ENCODE measurements around the gene SCLY.
A peak's percentile ranks its signal among the peaks of the same experiment; 100 is the strongest.

The SCLY gene

DNA sequence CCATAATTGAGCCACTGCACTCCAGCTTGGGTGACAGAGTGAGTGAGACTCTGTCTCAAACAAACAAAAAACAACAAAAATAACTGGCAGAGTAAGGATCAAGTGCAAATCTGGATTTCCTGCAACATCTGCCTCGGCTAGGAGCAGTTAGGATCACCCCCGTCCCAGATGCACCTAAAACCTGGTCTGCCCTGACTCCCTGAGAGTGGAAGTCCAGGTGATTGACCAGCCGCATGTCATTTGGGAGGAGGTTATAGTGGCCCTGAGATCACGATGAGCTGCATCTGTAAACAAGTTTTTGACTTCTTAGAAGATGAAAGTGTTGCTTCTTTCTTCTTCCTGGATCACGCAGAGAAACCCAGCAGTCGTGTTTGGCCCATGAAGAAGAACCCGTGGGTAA is 34.3 kb downstream of the SCLY start:
- no peak overlapping the region for H3K4me3 ChIP-seq (ENCODE audit: low read depth in 1 of 2, low read length in 2 of 2)
- no peaks in the 10 kb centered on the region for H3K27me3 ChIP-seq (ENCODE audit: control insufficient read depth in 1 of 2, insufficient read depth in 2 of 2, low read length in 2 of 2)
- H3K9me3 ChIP-seq (ENCODE audit: control insufficient read depth in 1 of 2, low read length in 2 of 2): no peaks in the 10 kb centered on the region
- H3K9ac ChIP-seq (ENCODE audit: low read depth in 1 of 2, low read length in 2 of 2): no peak overlapping the region
- peaks cover 0 to 7% of the 10 kb centered on the region in 2 donors for H3K36me3 ChIP-seq (ENCODE audit: control insufficient read depth in 1 of 2, insufficient read depth in 2 of 2, low read length in 2 of 2)
- H3K27ac ChIP-seq (ENCODE audit: low read depth, low read length): no peak overlapping the region
- peaks cover 10 to 14% of the 10 kb centered on the region in 2 donors for H3K4me1 ChIP-seq (ENCODE audit: control insufficient read depth in 1 of 2, insufficient read depth in 2 of 2, low read length in 2 of 2)

GRCh38 chr2:238096311-238097011 is 35.7 kb downstream of the SCLY start:
- no peak overlapping the region for H3K4me3 ChIP-seq (ENCODE audit: low read depth in 1 of 2, low read length in 2 of 2)
- no peaks in the 10 kb centered on the region for H3K36me3 ChIP-seq (ENCODE audit: control insufficient read depth in 1 of 2, insufficient read depth in 2 of 2, low read length in 2 of 2)
- no peaks in the 10 kb centered on the region for H3K9me3 ChIP-seq (ENCODE audit: control insufficient read depth in 1 of 2, low read length in 2 of 2)
- no peak overlapping the region for H3K27ac ChIP-seq (ENCODE audit: low read depth, low read length)
- H3K4me1 ChIP-seq (ENCODE audit: control insufficient read depth in 1 of 2, insufficient read depth in 2 of 2, low read length in 2 of 2): peaks cover 10 to 14% of the 10 kb centered on the region in 2 donors
- H3K9ac ChIP-seq (ENCODE audit: low read depth in 1 of 2, low read length in 2 of 2): no peak overlapping the region
- H3K27me3 ChIP-seq (ENCODE audit: control insufficient read depth in 1 of 2, insufficient read depth in 2 of 2, low read length in 2 of 2): no peaks in the 10 kb centered on the region

GRCh38 chr2:238097201-238097987 is 36.6 kb downstream of the SCLY start:
- H3K4me3 ChIP-seq (ENCODE audit: low read depth in 1 of 2, low read length in 2 of 2): no peak overlapping the region
- H3K9me3 ChIP-seq (ENCODE audit: control insufficient read depth in 1 of 2, low read length in 2 of 2): no peaks in the 10 kb centered on the region
- peaks cover 10 to 14% of the 10 kb centered on the region in 2 donors for H3K4me1 ChIP-seq (ENCODE audit: control insufficient read depth in 1 of 2, insufficient read depth in 2 of 2, low read length in 2 of 2)
- no peaks in the 10 kb centered on the region for H3K27me3 ChIP-seq (ENCODE audit: control insufficient read depth in 1 of 2, insufficient read depth in 2 of 2, low read length in 2 of 2)
- no peak overlapping the region for H3K27ac ChIP-seq (ENCODE audit: low read depth, low read length)
- no peak overlapping the region for H3K9ac ChIP-seq (ENCODE audit: low read depth in 1 of 2, low read length in 2 of 2)
- no peaks in the 10 kb centered on the region for H3K36me3 ChIP-seq (ENCODE audit: control insufficient read depth in 1 of 2, insufficient read depth in 2 of 2, low read length in 2 of 2)

DNA sequence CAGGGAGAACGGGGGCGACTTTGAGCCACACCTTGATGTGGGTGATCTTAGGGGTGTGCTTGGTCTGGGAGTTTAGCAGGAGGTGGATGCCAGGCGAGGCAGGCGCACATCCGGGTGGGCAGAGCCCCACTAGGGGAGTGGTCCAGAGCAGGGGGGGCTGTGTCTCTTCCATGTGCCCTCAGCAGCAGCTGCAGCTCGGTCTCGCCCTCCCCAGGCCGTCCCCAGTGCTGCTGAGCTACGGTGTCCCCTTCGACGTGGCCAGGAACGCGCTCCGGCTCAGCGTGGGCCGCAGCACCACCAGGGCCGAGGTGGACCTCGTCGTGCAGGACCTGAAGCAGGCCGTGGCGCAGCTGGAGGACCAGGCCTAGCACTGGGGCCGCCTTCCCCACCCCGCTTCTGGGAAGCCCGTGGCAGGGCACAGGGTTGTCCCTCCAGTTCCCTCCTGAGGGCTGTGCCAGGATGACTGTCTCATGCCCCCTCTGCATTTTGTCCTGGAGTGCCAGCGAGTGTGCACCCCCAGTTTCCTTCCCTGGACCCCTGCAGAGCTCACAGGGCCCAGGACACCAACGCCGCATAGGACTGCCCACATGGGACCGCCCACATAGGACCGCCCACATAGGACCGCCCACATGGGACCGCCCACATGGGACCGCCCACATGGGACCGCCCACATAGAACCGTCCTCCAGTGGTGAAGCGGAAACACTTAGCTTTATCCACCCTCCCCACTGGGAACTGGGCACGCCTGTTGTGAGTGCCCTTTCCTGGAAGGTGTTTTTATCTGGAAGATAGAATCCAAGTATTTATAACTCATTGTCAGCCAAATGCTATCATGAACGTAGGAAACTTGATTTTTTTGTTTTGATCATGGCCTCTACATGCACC is 37.4 kb downstream of the SCLY start:
- Histone ChIP-seq H3K4me3 (ENCODE audit: low read depth in 1 of 2, low read length in 2 of 2) (peak overlapping the region in 1 of 2 donors; percentile 3), H3K9me3 (ENCODE audit: control insufficient read depth in 1 of 2, low read length in 2 of 2) (no peaks in the 10 kb centered on the region), H3K36me3 (ENCODE audit: control insufficient read depth in 1 of 2, insufficient read depth in 2 of 2, low read length in 2 of 2) (no peaks in the 10 kb centered on the region), H3K4me1 (ENCODE audit: control insufficient read depth in 1 of 2, insufficient read depth in 2 of 2, low read length in 2 of 2) (peaks cover 10 to 14% of the 10 kb centered on the region in 2 donors), H3K27ac (ENCODE audit: low read depth, low read length) (no peak overlapping the region), H3K9ac (ENCODE audit: low read depth in 1 of 2, low read length in 2 of 2) (no peak overlapping the region), H3K27me3 (ENCODE audit: control insufficient read depth in 1 of 2, insufficient read depth in 2 of 2, low read length in 2 of 2) (no peaks in the 10 kb centered on the region)

GRCh38 chr2:238098901-238099713 is 38.3 kb downstream of the SCLY start:
- H3K4me3 ChIP-seq (ENCODE audit: low read depth in 1 of 2, low read length in 2 of 2): peak overlapping the region in 1 of 2 donors; percentile 3
- no peak overlapping the region for H3K27ac ChIP-seq (ENCODE audit: low read depth, low read length)
- no peaks in the 10 kb centered on the region for H3K9me3 ChIP-seq (ENCODE audit: control insufficient read depth in 1 of 2, low read length in 2 of 2)
- no peaks in the 10 kb centered on the region for H3K27me3 ChIP-seq (ENCODE audit: control insufficient read depth in 1 of 2, insufficient read depth in 2 of 2, low read length in 2 of 2)
- peaks cover 10 to 14% of the 10 kb centered on the region in 2 donors for H3K4me1 ChIP-seq (ENCODE audit: control insufficient read depth in 1 of 2, insufficient read depth in 2 of 2, low read length in 2 of 2)
- H3K9ac ChIP-seq (ENCODE audit: low read depth in 1 of 2, low read length in 2 of 2): no peak overlapping the region
- no peaks in the 10 kb centered on the region for H3K36me3 ChIP-seq (ENCODE audit: control insufficient read depth in 1 of 2, insufficient read depth in 2 of 2, low read length in 2 of 2)

GRCh38 chr2:238099714-238100048 is 38.9 kb downstream of the SCLY start:
- no peak overlapping the region for H3K9ac ChIP-seq (ENCODE audit: low read depth in 1 of 2, low read length in 2 of 2)
- no peaks in the 10 kb centered on the region for H3K9me3 ChIP-seq (ENCODE audit: control insufficient read depth in 1 of 2, low read length in 2 of 2)
- no peaks in the 10 kb centered on the region for H3K27me3 ChIP-seq (ENCODE audit: control insufficient read depth in 1 of 2, insufficient read depth in 2 of 2, low read length in 2 of 2)
- H3K27ac ChIP-seq (ENCODE audit: low read depth, low read length): no peak overlapping the region
- no peaks in the 10 kb centered on the region for H3K36me3 ChIP-seq (ENCODE audit: control insufficient read depth in 1 of 2, insufficient read depth in 2 of 2, low read length in 2 of 2)
- H3K4me1 ChIP-seq (ENCODE audit: control insufficient read depth in 1 of 2, insufficient read depth in 2 of 2, low read length in 2 of 2): peaks cover 10 to 14% of the 10 kb centered on the region in 2 donors
- no peak overlapping the region for H3K4me3 ChIP-seq (ENCODE audit: low read depth in 1 of 2, low read length in 2 of 2)

DNA sequence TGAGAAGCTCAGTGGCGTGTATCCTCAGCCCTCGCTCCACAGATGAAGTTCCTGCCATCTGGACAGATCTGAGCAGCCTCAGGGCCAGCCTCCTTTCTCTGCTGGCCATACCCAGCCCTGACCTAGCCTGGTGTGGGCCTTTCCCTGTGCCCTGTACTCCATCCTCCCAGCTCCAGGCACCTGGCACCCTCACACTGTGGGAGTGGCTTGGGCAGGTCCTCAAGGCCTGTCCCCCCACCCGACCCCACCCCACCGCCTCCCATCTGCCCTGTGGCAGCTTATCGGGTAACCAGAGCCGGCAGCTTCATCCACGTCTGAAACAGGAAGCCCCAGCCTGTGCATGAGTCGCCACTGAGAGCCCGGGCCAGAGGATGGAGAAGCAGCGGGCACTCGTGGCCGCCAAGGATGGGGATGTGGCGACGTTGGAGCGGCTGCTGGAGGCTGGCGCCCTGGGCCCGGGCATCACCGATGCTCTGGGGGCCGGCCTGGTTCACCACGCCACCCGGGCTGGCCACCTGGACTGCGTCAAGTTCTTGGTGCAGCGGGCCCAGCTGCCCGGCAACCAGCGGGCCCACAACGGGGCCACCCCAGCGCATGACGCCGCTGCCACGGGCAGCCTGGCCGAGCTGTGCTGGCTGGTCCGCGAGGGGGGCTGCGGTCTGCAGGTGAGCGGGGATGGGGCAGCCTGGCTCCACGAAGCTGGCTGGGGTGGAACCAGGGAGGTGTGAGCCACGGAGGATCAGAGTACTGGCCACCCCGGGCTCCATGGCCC is 39.4 kb downstream of the SCLY start, which contains the start of gene ESPNL:
ESPNL (plus strand) TSS at position 292 of the 772 bp plus-strand sequence; CDS start at position 372, 80 bp downstream.
- no peak within 1 kb of the TSS for H3K4me3 ChIP-seq (ENCODE audit: low read depth in 1 of 2, low read length in 2 of 2)
- no peak within 1 kb of the TSS for H3K9ac ChIP-seq (ENCODE audit: low read depth in 1 of 2, low read length in 2 of 2)
- peaks cover 10 to 14% of the 10 kb centered on the region in 2 donors for H3K4me1 ChIP-seq (ENCODE audit: control insufficient read depth in 1 of 2, insufficient read depth in 2 of 2, low read length in 2 of 2)
- no peaks in the 10 kb centered on the region for H3K27me3 ChIP-seq (ENCODE audit: control insufficient read depth in 1 of 2, insufficient read depth in 2 of 2, low read length in 2 of 2)
- no peaks in the 10 kb centered on the region for H3K9me3 ChIP-seq (ENCODE audit: control insufficient read depth in 1 of 2, low read length in 2 of 2)
- H3K27ac ChIP-seq (ENCODE audit: low read depth, low read length): no peak within 1 kb of the TSS
- H3K36me3 ChIP-seq (ENCODE audit: control insufficient read depth in 1 of 2, insufficient read depth in 2 of 2, low read length in 2 of 2): no peaks in the 10 kb centered on the region

DNA sequence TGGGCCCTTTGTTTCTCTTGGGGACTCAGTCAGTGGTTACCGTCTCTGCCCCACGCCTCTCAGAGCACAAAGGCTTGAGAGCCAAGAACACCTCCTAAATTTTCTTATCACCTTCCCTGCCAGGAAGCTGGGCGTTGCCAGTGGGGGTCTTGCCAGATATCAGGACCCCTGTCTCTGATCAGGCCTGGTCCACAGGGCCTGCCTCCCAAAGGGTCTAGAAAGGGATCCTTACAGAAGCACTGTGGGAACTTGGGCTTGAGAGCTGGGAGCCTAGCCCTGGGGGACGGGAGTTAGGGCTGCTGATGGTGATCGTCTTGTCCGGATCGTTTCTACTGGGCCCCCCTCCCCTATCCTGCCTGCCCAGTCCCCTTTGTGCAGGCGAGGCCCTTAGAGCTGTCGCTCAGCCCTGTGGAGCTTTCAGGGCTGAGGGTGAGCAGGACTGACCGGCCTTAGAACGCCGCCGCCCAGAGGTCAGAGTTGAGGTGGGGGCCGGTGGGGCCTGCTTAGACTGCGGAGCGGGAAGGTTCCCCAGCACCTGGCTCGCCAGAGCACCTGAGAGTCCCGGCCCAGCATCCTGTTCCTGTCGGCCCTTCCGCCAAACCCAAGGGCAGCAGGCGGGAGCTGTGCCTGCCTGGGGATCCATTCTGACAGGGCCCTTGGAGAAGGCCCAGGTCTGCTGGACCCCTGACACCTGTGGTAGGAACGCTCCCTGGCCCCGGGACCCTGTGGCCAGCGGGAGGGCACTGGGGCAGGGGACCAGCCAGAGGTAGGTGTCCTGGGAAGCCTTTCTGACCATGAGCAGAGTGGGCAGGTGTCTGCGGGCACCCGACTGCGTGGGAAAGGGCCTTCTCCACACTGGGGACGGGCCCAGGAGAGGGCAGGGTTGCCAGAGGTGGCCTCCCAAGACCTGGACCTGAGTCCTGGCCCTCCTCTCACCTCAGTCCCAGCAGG is 40.3 kb downstream of the SCLY start:
- Histone ChIP-seq H3K4me1 (ENCODE audit: control insufficient read depth in 1 of 2, insufficient read depth in 2 of 2, low read length in 2 of 2) (peaks cover 10 to 14% of the 10 kb centered on the region in 2 donors), H3K27me3 (ENCODE audit: control insufficient read depth in 1 of 2, insufficient read depth in 2 of 2, low read length in 2 of 2) (no peaks in the 10 kb centered on the region), H3K36me3 (ENCODE audit: control insufficient read depth in 1 of 2, insufficient read depth in 2 of 2, low read length in 2 of 2) (no peaks in the 10 kb centered on the region), H3K4me3 (ENCODE audit: low read depth in 1 of 2, low read length in 2 of 2) (no peak overlapping the region), H3K27ac (ENCODE audit: low read depth, low read length) (no peak overlapping the region), H3K9ac (ENCODE audit: low read depth in 1 of 2, low read length in 2 of 2) (no peak overlapping the region), H3K9me3 (ENCODE audit: control insufficient read depth in 1 of 2, low read length in 2 of 2) (no peaks in the 10 kb centered on the region)
